CD4-positive, alpha-beta T cell treated with Interleukin-12 subunit alpha and Interleukin-12 subunit beta, for 1 hour (primary cell): Measurements from ENCODE around the gene MET.
"Not testable (repeated sequence)": the region's sequence is repeated elsewhere in the genome, so short reads cannot be mapped to it uniquely, and the experiment has no call there.

Experiments used
- DNase-seq: peaks from one replicate; pipeline ENCODE4 v3.0.0-alpha.2; 2020

MET gene

DNA sequence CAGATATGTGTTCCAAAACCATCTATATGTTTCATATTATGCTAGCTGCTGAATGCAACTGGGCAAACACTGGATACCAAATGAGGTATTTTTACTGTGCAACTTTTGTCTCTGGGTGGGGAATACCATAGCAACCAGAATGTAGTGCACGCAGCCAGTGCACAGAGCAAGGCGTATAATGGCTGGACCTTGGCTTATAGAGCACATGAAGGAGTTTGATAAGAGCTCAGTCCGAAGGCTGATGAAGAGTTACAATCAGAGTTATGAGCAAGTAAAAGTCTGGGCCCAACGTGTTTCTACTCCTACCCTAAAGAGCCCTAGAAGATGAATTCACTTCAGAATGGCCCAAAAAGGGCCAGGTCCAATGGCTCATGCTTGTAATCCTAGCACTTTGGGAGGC is 82.2 kb downstream of the MET start:
- no peak for DNase-seq

DNA sequence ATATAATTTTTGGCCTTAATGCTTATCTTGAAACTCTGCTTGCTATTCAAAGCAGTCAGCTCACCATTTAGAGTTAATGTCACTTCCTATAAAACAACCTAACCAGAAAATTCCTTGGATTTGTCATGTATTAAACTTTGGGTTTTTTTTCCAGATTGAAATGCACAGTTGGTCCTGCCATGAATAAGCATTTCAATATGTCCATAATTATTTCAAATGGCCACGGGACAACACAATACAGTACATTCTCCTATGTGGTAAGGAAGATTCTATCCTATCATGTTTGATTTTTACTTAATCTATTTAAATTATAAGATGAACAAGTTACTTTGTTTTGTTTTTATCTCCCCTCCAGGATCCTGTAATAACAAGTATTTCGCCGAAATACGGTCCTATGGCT is 85.3 kb downstream of the MET start:
- DNase-seq, result no peak

DNA sequence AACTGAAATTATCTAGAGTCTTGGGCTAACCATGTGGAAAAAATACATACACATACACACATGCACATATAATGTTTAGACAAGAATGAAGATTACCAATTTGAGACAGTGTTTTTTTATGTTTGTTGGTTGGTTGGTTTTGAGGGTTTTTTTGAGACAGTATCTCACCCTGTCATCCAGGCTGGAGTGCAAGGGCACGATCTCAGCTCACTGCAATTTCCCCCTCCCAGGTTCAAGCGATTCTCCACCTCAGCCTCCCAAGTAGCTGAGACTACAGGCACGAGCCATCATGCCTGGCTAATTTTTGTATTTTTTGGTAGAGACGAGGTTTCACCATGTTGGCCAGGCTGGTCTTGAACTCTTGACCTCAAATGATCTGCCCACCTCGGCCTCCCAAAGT is 87.6 kb downstream of the MET start:
- DNase-seq, result not testable (repeated sequence)

DNA sequence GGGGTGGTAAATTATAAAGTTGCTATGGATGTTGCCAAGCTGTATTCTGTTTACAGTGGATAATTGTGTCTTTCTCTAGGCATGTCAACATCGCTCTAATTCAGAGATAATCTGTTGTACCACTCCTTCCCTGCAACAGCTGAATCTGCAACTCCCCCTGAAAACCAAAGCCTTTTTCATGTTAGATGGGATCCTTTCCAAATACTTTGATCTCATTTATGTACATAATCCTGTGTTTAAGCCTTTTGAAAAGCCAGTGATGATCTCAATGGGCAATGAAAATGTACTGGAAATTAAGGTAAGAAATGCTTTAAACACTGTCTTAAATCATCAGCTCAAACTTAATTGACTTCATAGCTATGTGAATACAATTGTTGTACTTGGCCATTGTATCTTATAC is 91.0 kb downstream of the MET start:
- no peak for DNase-seq

DNA sequence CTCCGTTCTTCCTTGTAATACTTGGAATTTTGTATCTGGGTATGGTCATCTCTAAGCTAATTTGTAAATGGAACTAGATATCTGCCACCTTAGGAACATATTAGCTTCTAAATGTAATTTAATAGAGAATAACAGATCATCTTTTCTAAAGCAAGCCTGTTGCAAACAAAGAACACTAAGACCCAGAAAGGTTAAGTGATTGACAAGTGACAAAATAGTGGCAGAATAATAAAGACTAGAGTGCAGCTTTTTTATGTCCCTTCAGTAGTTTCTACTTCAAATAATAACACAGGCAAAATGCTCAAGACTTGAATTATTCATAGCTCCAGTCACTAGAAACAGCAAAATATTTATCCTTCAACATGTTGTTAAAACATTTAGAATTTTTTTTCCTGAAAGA is 91.7 kb downstream of the MET start:
- no peak for DNase-seq

DNA sequence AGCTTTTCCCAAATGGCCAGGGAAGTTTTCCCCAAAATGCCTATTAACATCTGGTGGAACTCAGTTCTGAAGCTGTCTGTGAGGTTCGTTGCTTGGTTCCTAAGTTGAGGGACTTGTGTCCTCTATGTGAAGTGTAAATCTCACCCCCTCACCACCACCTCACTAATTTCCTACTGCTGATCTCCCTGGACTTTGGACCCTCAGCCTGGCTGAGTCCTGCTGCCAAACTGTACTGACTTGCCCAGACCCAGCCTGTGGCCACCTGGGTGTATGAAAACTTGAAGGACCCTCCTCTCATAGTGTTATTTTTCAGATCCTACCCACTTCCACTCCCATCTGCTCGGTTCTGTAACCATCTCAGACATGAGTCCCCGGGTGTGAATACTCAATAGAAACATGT is 94.9 kb downstream of the MET start:
- no peak for DNase-seq

DNA sequence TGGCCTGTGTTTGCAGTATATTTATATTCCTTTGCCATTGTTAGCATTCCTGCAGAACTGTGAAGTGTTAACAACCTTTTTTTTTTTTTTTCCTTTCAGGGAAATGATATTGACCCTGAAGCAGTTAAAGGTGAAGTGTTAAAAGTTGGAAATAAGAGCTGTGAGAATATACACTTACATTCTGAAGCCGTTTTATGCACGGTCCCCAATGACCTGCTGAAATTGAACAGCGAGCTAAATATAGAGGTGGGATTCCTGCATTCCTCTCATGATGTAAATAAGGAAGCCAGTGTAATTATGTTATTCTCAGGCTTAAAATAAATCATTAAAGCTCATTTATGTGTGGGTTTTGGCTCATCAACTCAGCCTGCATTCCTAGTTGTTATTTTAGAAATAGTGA is 97.5 kb downstream of the MET start:
- DNase-seq, result no peak

DNA sequence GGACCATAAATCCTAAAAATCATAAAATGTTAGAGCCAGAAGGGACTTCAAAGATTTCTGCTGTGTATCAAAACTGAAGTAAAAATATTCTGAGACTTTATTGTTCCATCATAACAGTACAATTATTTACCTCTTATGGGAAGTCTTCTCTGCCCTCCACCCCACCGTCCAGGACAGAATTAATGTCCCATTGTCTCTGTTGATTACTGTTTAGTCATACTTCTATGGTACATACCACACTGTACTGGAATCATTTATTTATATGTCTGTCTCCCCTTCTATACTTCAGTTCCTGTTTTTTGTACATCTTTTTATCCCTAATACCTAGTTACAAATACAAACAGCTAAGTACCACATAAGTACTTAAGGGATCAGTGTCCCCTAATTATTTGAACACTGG is 98.9 kb downstream of the MET start:
- no peak for DNase-seq

DNA sequence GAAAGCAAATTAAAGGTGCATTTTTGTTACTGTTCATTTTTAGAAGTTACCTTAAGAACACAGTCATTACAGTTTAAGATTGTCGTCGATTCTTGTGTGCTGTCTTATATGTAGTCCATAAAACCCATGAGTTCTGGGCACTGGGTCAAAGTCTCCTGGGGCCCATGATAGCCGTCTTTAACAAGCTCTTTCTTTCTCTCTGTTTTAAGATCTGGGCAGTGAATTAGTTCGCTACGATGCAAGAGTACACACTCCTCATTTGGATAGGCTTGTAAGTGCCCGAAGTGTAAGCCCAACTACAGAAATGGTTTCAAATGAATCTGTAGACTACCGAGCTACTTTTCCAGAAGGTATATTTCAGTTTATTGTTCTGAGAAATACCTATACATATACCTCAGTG is 99.6 kb downstream of the MET start:
- no peak for DNase-seq

DNA sequence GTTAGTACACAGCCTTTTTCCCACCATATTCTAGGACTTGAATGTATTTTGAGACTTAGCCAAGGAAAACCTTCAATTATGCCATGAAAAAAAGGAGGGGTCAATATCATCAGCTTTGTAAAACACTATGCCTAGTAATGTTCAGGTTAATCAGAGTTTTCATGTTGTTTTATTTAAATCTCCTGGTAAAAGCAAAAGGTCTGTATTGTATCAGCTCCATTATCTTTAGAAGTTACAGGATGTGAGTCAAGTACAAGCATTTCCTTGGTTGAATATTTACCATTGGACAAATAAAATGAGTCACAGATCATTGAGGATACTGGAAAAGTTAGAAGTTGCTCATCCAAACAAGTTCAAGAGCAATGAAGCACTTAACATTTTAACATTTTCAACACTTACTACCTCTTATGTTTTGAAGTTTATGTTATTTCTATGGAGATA is 100.4 kb downstream of the MET start:
- DNase-seq, result no peak

DNA sequence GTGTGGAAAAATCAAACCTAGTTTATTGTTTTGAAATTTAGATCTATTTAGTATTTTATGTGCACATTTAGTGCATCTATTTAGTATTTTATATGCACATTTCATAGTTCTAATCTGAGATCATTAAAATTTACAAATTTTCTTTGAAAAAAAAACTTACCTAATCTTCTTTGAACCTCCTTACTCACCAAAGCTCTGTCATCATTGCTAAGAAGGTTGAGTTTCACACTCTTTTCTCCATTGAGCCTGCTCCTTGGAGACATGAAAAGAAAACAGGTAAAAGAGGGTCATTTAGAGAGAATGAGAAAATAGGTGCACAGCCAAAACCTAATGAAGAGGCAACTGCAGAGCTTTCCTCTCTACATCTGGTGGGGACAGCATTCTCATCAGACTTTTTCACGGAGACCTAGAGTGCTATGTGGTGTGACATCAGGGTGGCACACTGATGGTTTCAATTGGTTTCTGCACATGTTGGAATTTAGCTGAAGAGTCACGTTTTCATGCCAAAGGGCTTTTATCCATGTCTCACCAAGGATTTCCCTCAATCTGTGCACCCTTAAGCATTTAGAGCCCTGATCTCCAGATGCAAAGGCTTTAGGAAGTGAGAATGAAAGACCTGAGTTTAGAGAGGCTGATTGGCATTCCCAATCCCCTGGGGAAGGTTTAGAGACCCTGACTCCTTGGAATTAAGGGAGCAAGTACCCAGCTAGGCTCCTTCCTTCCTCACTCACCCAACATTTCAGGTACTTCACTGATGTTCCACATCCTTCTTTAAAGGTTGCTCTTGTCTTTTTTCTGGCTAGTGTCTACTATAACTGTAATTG is 101.1 kb downstream of the MET start:
- no peak for DNase-seq

DNA sequence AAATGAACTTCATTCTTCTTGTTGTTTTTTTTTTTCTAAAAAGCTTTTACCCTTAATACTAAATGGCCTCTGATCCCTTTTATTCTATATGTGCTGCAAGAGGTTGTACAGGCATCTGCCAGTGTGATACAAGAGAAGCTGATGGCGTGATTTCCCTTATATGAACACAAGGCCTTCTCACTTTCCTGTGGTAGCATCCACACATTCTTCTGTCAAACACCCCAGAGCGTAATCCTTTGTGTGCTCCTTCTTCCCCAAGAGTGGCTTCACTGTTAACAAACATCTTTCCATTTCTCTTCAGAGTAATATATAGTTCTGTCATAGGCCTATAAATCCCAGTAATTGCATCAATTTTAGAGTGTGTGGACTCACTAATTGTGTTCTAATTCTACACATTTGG is 104.0 kb downstream of the MET start:
- no peak for DNase-seq

DNA sequence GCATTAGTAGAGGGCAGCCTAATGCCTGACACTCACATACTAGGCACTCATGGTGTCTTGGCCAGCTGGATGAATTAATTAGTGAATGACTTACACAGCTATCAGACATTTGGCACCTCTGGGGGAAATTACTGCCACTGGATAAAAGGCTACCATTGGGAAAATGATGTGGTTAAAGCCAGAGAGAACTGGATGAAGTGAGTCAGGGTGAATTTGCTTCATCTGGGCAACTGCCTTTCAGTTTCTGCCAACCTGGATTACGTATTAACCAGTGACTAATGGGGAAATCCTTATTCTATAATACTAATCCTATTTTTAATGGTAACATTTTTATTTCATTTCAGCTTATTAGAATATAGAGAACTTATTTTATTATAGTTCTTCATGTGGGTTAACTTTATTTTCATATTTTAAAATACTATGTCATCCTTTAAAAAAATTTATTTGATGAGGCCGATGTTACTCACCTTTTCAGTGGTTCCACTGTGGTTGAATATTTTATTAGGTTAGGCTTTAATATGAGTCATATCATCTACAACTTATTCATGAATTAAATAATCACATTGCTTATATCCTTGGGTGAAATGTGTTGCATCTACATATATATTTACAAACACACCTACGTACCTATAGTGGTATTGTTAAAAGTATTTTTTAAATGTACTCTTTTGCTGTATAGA is 104.8 kb downstream of the MET start:
- DNase-seq, result no peak

DNA sequence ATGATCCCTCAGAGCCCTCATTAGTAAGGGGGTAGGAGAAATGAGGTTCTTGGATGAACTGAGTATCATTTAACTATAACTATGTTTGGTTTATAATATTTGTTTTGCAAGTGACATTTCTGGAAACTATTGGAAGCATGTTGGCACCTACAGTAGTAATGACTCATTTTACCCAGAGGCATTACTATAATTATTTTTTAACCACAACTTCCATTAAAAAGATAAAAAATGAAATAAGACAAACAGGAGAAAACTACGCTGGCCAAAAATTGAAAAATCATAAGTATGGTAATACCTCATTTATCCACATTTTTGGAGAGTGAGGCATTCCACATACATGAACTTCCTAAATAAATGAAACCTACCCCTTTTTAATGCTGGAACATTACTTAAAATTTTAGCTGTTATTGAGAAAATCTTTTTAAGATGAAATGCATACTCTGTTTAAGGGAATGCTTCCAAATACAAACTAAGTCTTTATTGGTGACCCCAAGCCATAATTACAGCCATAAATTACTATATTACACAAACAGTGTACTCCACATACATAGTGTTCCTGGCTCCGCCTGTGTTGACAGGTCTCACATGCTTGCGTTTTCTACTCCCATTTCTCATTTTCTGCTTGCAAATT is 105.8 kb downstream of the MET start:
- no peak for DNase-seq

DNA sequence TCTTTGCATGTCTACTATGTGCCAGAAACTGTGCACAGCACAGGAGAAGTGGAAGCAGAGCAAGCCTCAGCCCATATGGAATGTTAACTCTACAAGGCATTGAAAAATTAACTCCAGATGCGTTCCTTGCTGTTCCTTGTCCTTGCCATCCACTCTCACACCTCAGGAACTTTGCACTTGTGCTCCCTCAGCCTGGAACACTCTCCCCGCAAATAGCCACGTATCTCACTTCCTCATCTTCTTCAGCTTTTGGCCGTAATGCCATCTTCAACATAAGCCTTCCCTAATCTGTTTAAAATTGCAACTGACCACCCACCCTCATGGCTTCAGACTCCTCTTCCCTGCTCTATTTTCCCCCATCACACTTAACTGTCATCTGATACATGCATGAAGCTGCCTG is 107.2 kb downstream of the MET start:
- DNase-seq, result no peak

DNA sequence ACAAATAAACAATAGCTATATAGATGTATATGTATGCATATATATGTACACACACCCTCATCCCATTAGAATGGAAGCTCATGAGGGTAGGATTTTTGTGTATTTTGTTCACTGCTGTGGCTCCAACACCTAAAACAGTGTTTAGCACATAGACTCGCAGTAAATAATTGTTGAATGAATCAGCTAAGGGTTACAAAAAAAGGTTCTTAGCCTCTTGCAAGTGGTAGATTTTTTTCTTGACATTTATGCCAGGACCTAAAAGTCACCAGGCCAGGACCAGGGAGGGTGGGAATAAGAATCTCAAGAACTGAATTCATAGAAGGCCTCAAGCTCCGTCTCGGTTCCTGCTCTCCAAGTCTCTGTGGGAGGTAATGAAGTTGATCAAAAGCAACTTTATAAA is 107.9 kb downstream of the MET start:
- no peak for DNase-seq

DNA sequence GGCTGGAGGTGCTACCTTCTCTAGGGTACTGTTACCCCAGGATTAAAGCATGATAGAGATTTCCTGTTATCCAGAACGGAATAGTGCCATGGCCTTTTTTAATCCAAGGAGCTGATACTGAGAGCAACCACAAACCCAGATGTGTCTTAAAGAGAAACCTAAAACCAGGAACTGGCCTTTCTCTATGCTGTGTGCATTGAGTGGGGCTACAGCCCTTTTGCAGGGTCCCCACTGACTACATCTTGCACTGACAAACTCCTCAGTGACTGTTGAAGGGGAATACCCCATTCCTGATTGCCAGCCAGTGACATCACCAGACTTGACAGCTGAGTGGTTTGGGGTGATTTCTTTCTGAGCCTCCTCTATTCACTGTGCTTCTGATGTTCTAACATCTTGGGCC is 108.5 kb downstream of the MET start:
- no peak for DNase-seq

DNA sequence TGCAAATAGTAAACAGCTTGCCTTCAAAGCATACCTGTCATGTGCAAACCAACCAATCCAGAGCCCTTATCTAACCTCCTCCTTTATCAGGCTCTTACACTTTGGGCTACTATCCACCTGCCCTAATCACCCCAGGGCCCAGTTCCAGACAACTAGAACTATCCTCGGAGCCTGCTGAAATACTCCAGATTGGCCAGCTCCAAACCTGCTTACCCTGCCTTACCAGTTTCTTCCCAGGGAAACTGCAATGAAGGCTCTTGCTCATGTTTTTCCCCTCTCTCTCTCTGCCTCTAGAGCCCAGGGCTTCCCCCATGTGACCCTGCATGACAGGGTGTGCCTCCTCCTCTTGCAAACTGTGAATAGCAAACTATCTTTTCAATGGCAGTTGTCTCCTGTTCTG is 109.0 kb downstream of the MET start:
- no peak for DNase-seq

DNA sequence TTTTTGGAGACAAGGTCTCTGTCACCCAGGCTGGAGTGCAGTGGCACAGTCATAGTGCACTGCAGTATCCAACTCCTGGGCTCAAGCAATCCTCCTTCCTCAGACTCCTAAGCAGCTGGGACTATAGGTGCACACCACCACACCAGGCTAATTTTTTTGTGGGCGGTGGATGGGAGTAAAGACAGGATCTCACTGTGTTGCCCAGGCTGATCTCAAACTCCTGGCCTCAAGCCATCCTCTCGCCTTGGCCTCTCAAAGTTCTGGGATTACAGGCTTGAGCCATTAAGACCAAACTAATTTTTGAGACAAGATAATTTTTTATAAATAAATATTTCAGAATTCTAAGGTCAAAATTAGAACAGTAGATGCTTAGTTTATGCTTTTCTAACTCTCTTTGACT is 109.6 kb downstream of the MET start:
- DNase-seq, result no peak

DNA sequence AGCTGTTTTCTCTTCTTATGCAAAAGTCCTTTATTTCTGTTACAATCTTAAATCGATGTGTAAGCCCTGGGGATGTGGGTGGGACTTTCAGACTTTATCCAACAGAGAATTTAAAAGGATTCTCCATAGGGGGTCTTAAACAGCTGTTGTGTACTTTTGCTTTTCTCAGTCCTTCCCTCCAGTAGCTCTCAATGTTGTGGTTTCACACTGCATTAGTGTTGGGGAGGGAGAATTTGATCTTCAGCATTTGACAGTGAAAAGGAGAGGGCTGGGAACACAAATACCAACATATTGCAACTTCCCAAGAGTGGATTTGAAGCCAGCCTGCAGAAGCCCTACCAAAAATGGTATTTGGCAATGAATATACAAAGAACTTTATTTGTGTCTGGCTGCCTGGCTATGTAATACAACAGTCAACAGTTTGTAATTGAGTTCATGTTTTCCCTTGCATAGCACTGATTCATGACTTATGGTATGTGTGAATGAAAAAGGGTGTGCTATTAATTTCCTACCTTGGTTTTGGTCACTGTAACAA is 110.2 kb downstream of the MET start:
- DNase-seq, result no peak

DNA sequence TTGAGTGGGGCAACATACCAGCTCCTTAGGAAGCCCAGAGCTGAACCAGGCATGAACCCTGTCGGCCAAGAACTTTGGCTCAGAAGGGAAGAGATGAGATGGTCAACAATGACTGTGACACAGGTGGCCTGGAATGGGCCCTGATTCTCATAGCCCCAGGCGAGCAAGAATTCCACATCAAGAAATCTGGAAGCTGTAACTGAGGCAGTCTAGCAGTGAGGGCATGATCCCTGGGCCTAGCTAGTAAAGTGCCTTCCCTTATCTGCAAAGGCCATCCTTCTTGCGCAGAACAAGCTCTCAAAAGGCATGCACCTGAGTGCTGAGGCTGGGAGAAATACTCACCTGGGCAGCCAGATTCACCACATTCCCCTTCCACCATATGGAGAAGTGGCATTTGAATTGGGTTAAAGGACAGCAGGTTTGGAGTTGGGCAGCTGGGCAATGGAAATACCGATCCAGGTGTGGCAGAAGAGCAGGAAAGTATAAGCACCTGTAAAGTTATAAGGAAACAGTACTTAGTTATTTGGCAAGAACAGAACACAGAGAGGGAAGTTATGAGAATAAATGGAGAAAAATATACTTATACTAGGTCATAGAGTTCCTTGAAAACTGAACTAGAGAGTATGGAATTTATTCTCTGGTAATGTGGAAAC is 111.8 kb downstream of the MET start:
- DNase-seq, result no peak

DNA sequence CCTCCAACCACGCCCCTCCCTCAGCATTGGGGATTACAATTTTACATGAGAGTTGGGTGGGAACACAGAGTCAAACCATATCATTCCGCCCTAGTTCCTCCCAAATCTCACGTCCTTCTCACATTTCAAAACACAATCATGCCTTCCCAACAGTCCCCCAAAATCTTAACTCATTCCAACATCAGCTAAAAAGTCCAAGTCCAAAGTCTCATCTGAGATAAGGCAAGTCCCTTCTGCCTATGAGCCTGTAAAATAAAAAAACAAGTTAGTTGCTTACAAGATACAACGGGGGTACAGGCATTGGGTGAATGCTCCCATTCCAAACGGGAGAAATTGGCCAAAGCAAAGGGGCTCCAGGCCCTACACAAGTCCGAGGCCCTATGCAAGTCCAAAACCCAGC is 112.7 kb downstream of the MET start:
- DNase-seq, result no peak

DNA sequence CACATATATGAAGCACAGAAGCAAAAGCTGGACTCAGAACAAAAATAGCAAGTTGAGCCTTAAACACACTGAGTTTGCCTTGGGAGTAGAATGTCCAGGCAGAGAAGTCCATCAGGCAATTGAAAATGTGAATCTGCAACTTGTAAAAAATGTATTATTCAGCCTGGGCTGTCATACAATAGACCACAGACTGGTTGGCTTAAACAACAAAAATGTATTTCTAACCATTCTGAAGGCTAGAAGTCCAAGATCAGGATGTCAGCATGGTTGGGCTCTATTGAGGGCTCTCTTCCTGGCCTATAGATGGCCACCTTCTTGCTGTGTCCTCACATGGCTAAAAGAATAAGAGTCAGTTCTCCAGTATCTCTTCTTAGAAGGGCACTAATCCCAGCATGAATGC is 113.8 kb downstream of the MET start:
- DNase-seq, result no peak
